ENCODE measurements around the gene FMO1. TPM values are rescaled to one million over a fixed set of nuclear protein-coding genes. Genes with fewer than 3 reads are reported as not detected.
A peak's percentile ranks its signal among the peaks of the same experiment; 100 is the strongest.

Gene FMO1
- total RNA-seq, 1 experiment from 2014 or later = not detected

DNA sequence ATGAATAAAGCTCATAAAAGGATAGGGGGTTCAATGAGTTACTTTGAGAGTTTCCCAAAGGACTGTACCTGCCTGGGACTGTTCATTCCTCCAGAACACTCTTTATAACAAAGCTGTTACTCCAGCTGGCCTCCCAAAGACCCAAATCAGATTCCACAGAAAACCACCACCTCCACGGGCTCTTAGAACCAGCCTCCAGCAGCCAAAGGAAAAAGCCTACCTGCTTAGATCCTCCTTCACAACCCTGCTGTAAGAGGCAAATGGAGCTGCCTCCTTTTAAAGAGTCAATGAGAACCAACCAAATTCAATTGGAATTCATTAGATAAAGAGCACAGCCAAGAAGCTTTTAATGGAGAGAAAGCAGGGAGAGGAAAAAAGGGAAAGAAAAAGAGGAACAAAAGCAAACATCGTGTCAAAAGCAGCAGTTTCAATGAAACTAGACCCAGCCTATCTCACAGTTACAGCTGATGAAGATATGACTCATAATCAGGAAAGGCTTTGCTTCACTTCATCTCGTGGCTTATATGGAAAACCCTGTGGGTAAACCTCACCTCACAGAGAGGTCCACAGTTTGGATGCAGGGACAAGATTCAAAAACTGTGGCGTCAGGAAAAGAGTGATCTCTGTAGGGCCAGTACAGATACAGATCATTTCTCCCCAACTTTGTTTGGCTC lies 37.9 kb downstream of the FMO1 start:
- Histone ChIP-seq H4K20me1 (ENCODE audit: insufficient read depth) (no peaks in the 10 kb centered on the region), H3K79me2 (ENCODE audit: insufficient read depth, low read length) (no peaks in the 10 kb centered on the region), H3K4me1 (ENCODE audit: control insufficient read depth in 1 of 2, insufficient read depth in 2 of 2, low read length in 2 of 2) (peaks cover 0 to 4% of the 10 kb centered on the region in 2 experiments; a peak in 1 of 4 replicates), H3K4me2 (ENCODE audit: low read length) (no peak overlapping the region), H3K9me3 (ENCODE audit: control insufficient read depth in 1 of 2, insufficient read depth in 1 of 2, low read depth in 1 of 2, low read length in 2 of 2) (no peaks in the 10 kb centered on the region), H3K9me2 (ENCODE audit: insufficient read depth) (no peaks in the 10 kb centered on the region), H3K27ac (ENCODE audit: low read depth, low read length) (no peak overlapping the region), H3K36me3 (ENCODE audit: control insufficient read depth in 1 of 2, insufficient read depth in 2 of 2, low read length in 2 of 2) (no peaks in the 10 kb centered on the region), H3K27me3 (ENCODE audit: insufficient read depth, low read length) (no peaks in the 10 kb centered on the region), H3K4me3 (replicated peaks in 1 of 2; ENCODE audit: low read depth in 1 of 2, low read length in 2 of 2) (no peak overlapping the region), H3K9ac (ENCODE audit: low read length) (no peak overlapping the region), H2AFZ (ENCODE audit: low read depth, low read length, poor library complexity, severe bottlenecking) (no peak overlapping the region)
- TF ChIP-seq POLR2AphosphoS5 (IDR thresholded peaks at IDR 0.05; ENCODE audit: low read depth, low read length) (no peak), JUND (IDR thresholded peaks at IDR 0.05) (peak; percentile 6; the same call in 1 of the 2 replicates)
- BruUV-seq (replicated peaks) = no TSS peak
- ChIA-PET CTCF (no interaction called here), POLR2A (no interaction called here), RAD21 (ENCODE audit: low non-redundant PET in 1 of 2, low total read pairs in 2 of 2, uncharacterized antibody in 2 of 2, unreplicated experiment in 2 of 2) (no interaction called here)
- DNase-seq (ENCODE audit: low read depth, low spot score) (no peak), ATAC-seq (no peak)
- intact Hi-C loops (cut with micrococcal nuclease) = no loop called here

DNA sequence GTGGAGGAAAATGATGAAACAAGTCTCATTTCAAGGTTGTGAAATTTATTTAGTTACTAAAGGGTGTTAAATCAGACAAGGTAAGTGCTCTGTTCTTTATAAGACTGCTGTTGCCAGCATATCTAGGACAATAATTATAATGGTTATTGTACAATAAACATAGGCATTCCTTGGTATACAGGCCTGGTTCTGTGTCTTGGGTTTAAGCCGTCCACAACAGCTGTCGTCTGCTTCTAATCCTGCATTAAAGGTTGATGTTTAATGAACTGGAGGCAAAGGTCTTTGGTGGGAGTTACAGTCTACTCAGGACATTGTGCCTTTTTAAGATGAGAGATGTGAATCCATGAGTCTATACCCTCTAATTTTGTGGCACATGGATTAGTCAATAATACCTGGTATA lies 42.3 kb downstream of the FMO1 start:
- Histone ChIP-seq H3K4me3 (replicated peaks in 1 of 2; ENCODE audit: low read depth in 1 of 2, low read length in 2 of 2) (no peak overlapping the region), H2AFZ (ENCODE audit: low read depth, low read length, poor library complexity, severe bottlenecking) (no peak overlapping the region), H3K27ac (ENCODE audit: low read depth, low read length) (no peak overlapping the region), H3K9me3 (ENCODE audit: control insufficient read depth in 1 of 2, insufficient read depth in 1 of 2, low read depth in 1 of 2, low read length in 2 of 2) (no peaks in the 10 kb centered on the region), H4K20me1 (ENCODE audit: insufficient read depth) (no peaks in the 10 kb centered on the region), H3K4me2 (ENCODE audit: low read length) (no peak overlapping the region), H3K79me2 (ENCODE audit: insufficient read depth, low read length) (no peaks in the 10 kb centered on the region), H3K9me2 (ENCODE audit: insufficient read depth) (no peaks in the 10 kb centered on the region), H3K4me1 (ENCODE audit: control insufficient read depth in 1 of 2, insufficient read depth in 2 of 2, low read length in 2 of 2) (peaks cover 0 to 4% of the 10 kb centered on the region in 2 experiments; a peak in 1 of 4 replicates), H3K9ac (ENCODE audit: low read length) (no peak overlapping the region), H3K36me3 (ENCODE audit: control insufficient read depth in 1 of 2, insufficient read depth in 2 of 2, low read length in 2 of 2) (no peaks in the 10 kb centered on the region), H3K27me3 (ENCODE audit: insufficient read depth, low read length) (no peaks in the 10 kb centered on the region; the same call in 1 of the 2 replicates)
- RAD21 ChIA-PET (ENCODE audit: low non-redundant PET in 1 of 2, low total read pairs in 2 of 2, uncharacterized antibody in 2 of 2, unreplicated experiment in 2 of 2) = no interaction called here
- POLR2A ChIA-PET = no interaction called here
- DNase-seq (ENCODE audit: low read depth, low spot score) = no peak
- BruUV-seq (replicated peaks) = no TSS peak
- no peak for ATAC-seq
- TF ChIP-seq CEBPB (IDR thresholded peaks at IDR 0.05; ENCODE audit: low read depth) = no peak
- TF ChIP-seq ELF1 (IDR thresholded peaks at IDR 0.05; ENCODE audit: borderline replicate concordance, low read depth) = no peak
- TF ChIP-seq, protein P1, sequence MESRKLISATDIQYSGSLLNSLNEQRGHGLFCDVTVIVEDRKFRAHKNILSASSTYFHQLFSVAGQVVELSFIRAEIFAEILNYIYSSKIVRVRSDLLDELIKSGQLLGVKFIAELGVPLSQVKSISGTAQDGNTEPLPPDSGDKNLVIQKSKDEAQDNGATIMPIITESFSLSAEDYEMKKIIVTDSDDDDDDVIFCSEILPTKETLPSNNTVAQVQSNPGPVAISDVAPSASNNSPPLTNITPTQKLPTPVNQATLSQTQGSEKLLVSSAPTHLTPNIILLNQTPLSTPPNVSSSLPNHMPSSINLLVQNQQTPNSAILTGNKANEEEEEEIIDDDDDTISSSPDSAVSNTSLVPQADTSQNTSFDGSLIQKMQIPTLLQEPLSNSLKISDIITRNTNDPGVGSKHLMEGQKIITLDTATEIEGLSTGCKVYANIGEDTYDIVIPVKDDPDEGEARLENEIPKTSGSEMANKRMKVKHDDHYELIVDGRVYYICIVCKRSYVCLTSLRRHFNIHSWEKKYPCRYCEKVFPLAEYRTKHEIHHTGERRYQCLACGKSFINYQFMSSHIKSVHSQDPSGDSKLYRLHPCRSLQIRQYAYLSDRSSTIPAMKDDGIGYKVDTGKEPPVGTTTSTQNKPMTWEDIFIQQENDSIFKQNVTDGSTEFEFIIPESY (IDR thresholded peaks at IDR 0.05; ENCODE audit: extremely low read depth, insufficient replicate concordance, low read length) = no peak
- TF ChIP-seq CBX3 (IDR thresholded peaks at IDR 0.05; ENCODE audit: low read depth) = no peak
- TF ChIP-seq POLR2AphosphoS5 (IDR thresholded peaks at IDR 0.05; ENCODE audit: low read depth, low read length) = no peak
- no peak for TF ChIP-seq FOSL1 (IDR thresholded peaks at IDR 0.05; ENCODE audit: low read depth)
- intact Hi-C loops (cut with micrococcal nuclease) = no loop called here
- CTCF ChIA-PET = no interaction called here

All from HCT116 (cell line).